NCI-H2081 (cell line): ENCODE data around the gene CCDC177.

ENCODE experiments used
- DNase-seq, 2 experiments: peaks; one replicate each; lab custom pipeline; 2025; lab: John Stamatoyannopoulos, UW

The CCDC177 gene

DNA sequence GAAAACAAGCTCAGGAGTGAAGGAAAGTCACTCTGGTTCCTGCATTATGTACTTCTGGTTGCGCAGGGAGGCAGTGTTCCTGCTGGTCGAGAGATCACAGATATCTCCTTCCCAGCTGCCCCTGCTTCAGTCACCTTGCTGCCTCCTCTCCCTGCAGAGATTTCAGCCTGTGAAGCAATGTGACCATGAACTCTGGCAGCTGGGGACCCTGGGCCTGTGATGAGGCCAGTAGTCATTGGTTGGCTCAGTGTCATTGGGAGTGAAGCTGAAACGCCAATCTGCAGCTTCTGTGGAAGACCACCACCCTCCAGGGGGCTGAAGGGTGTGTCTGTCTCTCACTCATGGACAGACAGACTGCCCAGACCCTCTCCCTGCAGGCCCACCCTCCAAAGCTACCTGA, 45.1 kb downstream of the CCDC177 start:
- no peak for DNase-seq

GRCh38 chr14:69528930-69529329, 45.7 kb downstream of the CCDC177 start:
- DNase-seq = no peak

- no peak for DNase-seq
Measured at GRCh38 chr14:69528143-69528542, 46.5 kb downstream of the CCDC177 start.

GRCh38 chr14:69527635-69528034, 47.0 kb downstream of the CCDC177 start:
- no peak for DNase-seq

GRCh38 chr14:69525896-69526295, 48.8 kb downstream of the CCDC177 start:
- no peak for DNase-seq

DNA sequence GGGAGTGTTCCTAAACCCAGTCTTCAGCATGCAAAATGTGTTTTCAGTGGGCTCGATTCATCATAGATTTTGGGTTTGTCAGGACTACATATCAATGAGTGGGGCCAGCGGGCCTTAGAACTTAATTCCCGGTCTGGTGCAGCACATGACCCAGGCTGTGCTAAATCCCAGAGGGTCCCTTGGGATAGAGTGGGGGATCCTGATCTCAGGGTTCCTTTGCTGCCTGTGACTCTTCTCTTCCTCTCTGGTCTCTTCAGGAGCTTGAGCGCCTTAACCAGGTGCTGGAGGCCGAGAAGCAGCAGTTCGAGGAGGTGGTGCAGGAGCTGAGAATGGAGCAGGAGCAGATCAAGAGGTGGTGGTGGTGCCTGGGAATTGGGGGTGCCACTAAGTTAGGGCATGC, 52.6 kb downstream of the CCDC177 start:
- no peak for DNase-seq
